Karpas-422 (cell line): ENCODE results near the gene SORCS2. TPM values are rescaled to one million over a fixed set of nuclear protein-coding genes. Genes with fewer than 3 reads are reported as not detected.
"Not testable (repeated sequence)": the region's sequence is repeated elsewhere in the genome, so short reads cannot be mapped to it uniquely, and the experiment has no call there.

Experiments
- DNase-seq: peaks from one replicate; pipeline ENCODE4 v3.0.0-alpha.2; 2015
- H2AFZ ChIP-seq: fragments of 200-600 bp; sonication (generic); 2 replicates; pipeline ENCODE4 v1.6.1; 2014; ENCODE audit warnings: antibody characterized with exemption, low read length, mixed read lengths
- H3K27ac ChIP-seq: fragments of 200-600 bp; sonication (generic); 2 replicates; pipeline ENCODE4 v1.5.1; 2014; ENCODE audit warnings: mild to moderate bottlenecking, low read length, moderate library complexity
- H3K27me3 ChIP-seq: fragments of 200-600 bp; sonication (generic); 2 replicates; pipeline ENCODE4 v1.6.1; 2014; ENCODE audit warnings: low read length, mixed read lengths
- H3K36me3 ChIP-seq: fragments of 200-600 bp; sonication (generic); 2 replicates; pipeline ENCODE4 v1.6.1; 2014; ENCODE audit warnings: low read length, mixed read lengths; ENCODE audit not compliant: insufficient read depth
- H3K4me1 ChIP-seq: fragments of 200-600 bp; sonication (generic); 2 replicates; pipeline ENCODE4 v1.6.1; 2014; ENCODE audit warnings: mild to moderate bottlenecking, low read length, mixed read lengths
- H3K4me2 ChIP-seq: fragments of 200-600 bp; sonication (generic); 2 replicates; pipeline ENCODE4 v1.6.1; 2014; ENCODE audit warnings: low read length, low read depth, mild to moderate bottlenecking; ENCODE audit not compliant: poor library complexity, severe bottlenecking
- H3K4me3 ChIP-seq: fragments of 200-600 bp; sonication (generic); 2 replicates; pipeline ENCODE4 v1.5.1; 2014; ENCODE audit warnings: mild to moderate bottlenecking, antibody characterized with exemption, low read length, mixed read lengths
- H3K79me2 ChIP-seq: fragments of 200-600 bp; sonication (generic); 2 replicates; pipeline ENCODE4 v1.6.1; 2014; ENCODE audit warnings: mild to moderate bottlenecking, low read length, mixed read lengths
- H3K9ac ChIP-seq: fragments of 200-600 bp; sonication (generic); 2 replicates; pipeline ENCODE4 v1.6.0; 2014; ENCODE audit warnings: low read length
- H3K9me2 ChIP-seq: fragments of 200-600 bp; sonication (generic), shearing (Covaris generic); replicated peaks from 2 replicates; pipeline ENCODE4 v1.6.0; 2014; ENCODE audit warnings: mild to moderate bottlenecking, low read length, moderate library complexity; ENCODE audit not compliant: insufficient read depth
- H3K9me3 ChIP-seq: fragments of 300-700, 200-600 bp; sonication (generic); 2 replicates; pipeline ENCODE4 v1.6.1; 2014; ENCODE audit warnings: low read length, mixed read lengths
- H4K20me1 ChIP-seq: fragments of 200-600 bp; sonication (generic); 2 replicates; pipeline ENCODE4 v1.6.1; 2014; ENCODE audit warnings: mild to moderate bottlenecking, antibody characterized with exemption, low read length, low read depth; ENCODE audit not compliant: insufficient read depth
- total RNA-seq: library from RNA; depleted of rRNA; stranded (reverse); fragments of >200 nt; shearing (Covaris generic); gene quantifications from 2 replicates; pipeline ENCODE4 v1.2.3, GENCODE V29; 2014; ENCODE audit warnings: low replicate concordance

The SORCS2 gene
- total RNA-seq, 1 experiment from 2014 or later, result not detected

GRCh38 chr4:7157666-7158065 is 34.7 kb upstream of the SORCS2 start:
- no peaks in the 10 kb centered on the region for H3K79me2 ChIP-seq
- H3K36me3 ChIP-seq, result no peaks in the 10 kb centered on the region
- no peaks in the 10 kb centered on the region for H4K20me1 ChIP-seq
- H3K4me2 ChIP-seq, result no peak overlapping the region
- H3K4me1 ChIP-seq, result peaks cover 6% of the 10 kb centered on the region; the same call in 1 of the 2 replicates
- no peak overlapping the region for H2AFZ ChIP-seq
- no peak overlapping the region for H3K4me3 ChIP-seq
- H3K27ac ChIP-seq, result no peak overlapping the region
- no peaks in the 10 kb centered on the region for H3K9me3 ChIP-seq
- no peaks in the 10 kb centered on the region for H3K9me2 ChIP-seq
- no peaks in the 10 kb centered on the region for H3K27me3 ChIP-seq
- no peak overlapping the region for H3K9ac ChIP-seq
- DNase-seq, result no peak

- H3K9ac ChIP-seq, result no peak overlapping the region
- H3K27ac ChIP-seq, result no peak overlapping the region
- no peaks in the 10 kb centered on the region for H3K9me3 ChIP-seq
- no peak overlapping the region for H3K4me3 ChIP-seq
- DNase-seq, result no peak
- no peaks in the 10 kb centered on the region for H4K20me1 ChIP-seq
- H2AFZ ChIP-seq, result no peak overlapping the region
- no peaks in the 10 kb centered on the region for H3K79me2 ChIP-seq
- H3K9me2 ChIP-seq, result no peaks in the 10 kb centered on the region
- no peaks in the 10 kb centered on the region for H3K27me3 ChIP-seq
- peaks cover 7% of the 10 kb centered on the region; the same call in 1 of the 2 replicates for H3K4me1 ChIP-seq
- no peaks in the 10 kb centered on the region for H3K36me3 ChIP-seq
- no peak overlapping the region for H3K4me2 ChIP-seq
Observed at GRCh38 chr4:7158081-7158750, 34.1 kb upstream of the SORCS2 start.

- DNase-seq, result no peak
- H3K79me2 ChIP-seq, result no peaks in the 10 kb centered on the region
- H3K36me3 ChIP-seq, result no peaks in the 10 kb centered on the region
Observed at GRCh38 chr4:7158991-7159390, 33.3 kb upstream of the SORCS2 start.

GRCh38 chr4:7159923-7160322 is 32.4 kb upstream of the SORCS2 start:
- Histone ChIP-seq H2AFZ (no peak overlapping the region), H3K27me3 (no peaks in the 10 kb centered on the region), H3K36me3 (no peaks in the 10 kb centered on the region), H3K9me3 (no peaks in the 10 kb centered on the region), H3K4me1 (peaks cover 9% of the 10 kb centered on the region), H3K4me3 (no peak overlapping the region), H3K9me2 (no peaks in the 10 kb centered on the region), H3K9ac (no peak overlapping the region), H3K4me2 (no peak overlapping the region), H3K27ac (no peak overlapping the region), H3K79me2 (no peaks in the 10 kb centered on the region), H4K20me1 (no peaks in the 10 kb centered on the region)
- DNase-seq, result no peak

More at GRCh38 chr4:7158991-7159390, 33.3 kb upstream of the SORCS2 start:
- no peaks in the 10 kb centered on the region for H3K9me3 ChIP-seq
- H3K4me3 ChIP-seq, result no peak overlapping the region
- H3K4me2 ChIP-seq, result no peak overlapping the region
- H3K9me2 ChIP-seq, result no peaks in the 10 kb centered on the region
- H3K27me3 ChIP-seq, result no peaks in the 10 kb centered on the region
- H3K4me1 ChIP-seq, result peaks cover 3% of the 10 kb centered on the region; the same call in 1 of the 2 replicates
- H2AFZ ChIP-seq, result no peak overlapping the region
- H3K9ac ChIP-seq, result no peak overlapping the region
- H4K20me1 ChIP-seq, result no peaks in the 10 kb centered on the region
- no peak overlapping the region for H3K27ac ChIP-seq

- H3K4me3 ChIP-seq, result no peak overlapping the region
- no peak overlapping the region for H3K4me2 ChIP-seq
- H2AFZ ChIP-seq, result no peak overlapping the region
- no peaks in the 10 kb centered on the region for H3K27me3 ChIP-seq
- H3K36me3 ChIP-seq, result no peaks in the 10 kb centered on the region
- H3K9me3 ChIP-seq, result no peaks in the 10 kb centered on the region
- H4K20me1 ChIP-seq, result no peaks in the 10 kb centered on the region
- H3K27ac ChIP-seq, result no peak overlapping the region
- H3K4me1 ChIP-seq, result peaks cover 11% of the 10 kb centered on the region
- no peaks in the 10 kb centered on the region for H3K79me2 ChIP-seq
- H3K9me2 ChIP-seq, result no peaks in the 10 kb centered on the region
- H3K9ac ChIP-seq, result no peak overlapping the region
- DNase-seq, result no peak
Observed at GRCh38 chr4:7160439-7160838, 31.9 kb upstream of the SORCS2 start.

- Histone ChIP-seq H3K9me2 (no peaks in the 10 kb centered on the region), H3K27ac (no peak overlapping the region), H3K79me2 (no peaks in the 10 kb centered on the region), H3K9ac (no peak overlapping the region), H4K20me1 (no peaks in the 10 kb centered on the region), H3K27me3 (no peaks in the 10 kb centered on the region), H3K9me3 (no peaks in the 10 kb centered on the region), H3K4me3 (no peak overlapping the region), H3K36me3 (no peaks in the 10 kb centered on the region), H3K4me2 (no peak overlapping the region), H2AFZ (no peak overlapping the region), H3K4me1 (peaks cover 11% of the 10 kb centered on the region)
- DNase-seq, result no peak
Observed at GRCh38 chr4:7160951-7161440, 31.3 kb upstream of the SORCS2 start.

GRCh38 chr4:7161721-7162214 is 30.6 kb upstream of the SORCS2 start:
- Histone ChIP-seq H3K27ac (no peak overlapping the region), H2AFZ (no peak overlapping the region), H3K9me3 (no peaks in the 10 kb centered on the region), H3K9me2 (no peaks in the 10 kb centered on the region), H3K27me3 (no peaks in the 10 kb centered on the region), H3K36me3 (no peaks in the 10 kb centered on the region), H3K4me2 (no peak overlapping the region), H3K4me3 (no peak overlapping the region), H3K79me2 (no peaks in the 10 kb centered on the region), H4K20me1 (no peaks in the 10 kb centered on the region), H3K4me1 (peaks cover 11% of the 10 kb centered on the region), H3K9ac (no peak overlapping the region)
- no peak for DNase-seq

GRCh38 chr4:7165056-7165873 is 27.1 kb upstream of the SORCS2 start:
- not testable (repeated sequence) for H3K4me2 ChIP-seq, DNase-seq, H3K27me3 ChIP-seq, H3K4me3 ChIP-seq, H2AFZ ChIP-seq, H3K79me2 ChIP-seq, H4K20me1 ChIP-seq, H3K9ac ChIP-seq, H3K27ac ChIP-seq, H3K9me2 ChIP-seq, H3K36me3 ChIP-seq, H3K9me3 ChIP-seq
- peaks cover 30% of the 10 kb centered on the region for H3K4me1 ChIP-seq
